Transverse colon (tissue), 4 donors: ENCODE measurements around the gene ADM2. TPM values are rescaled to one million over a fixed set of nuclear protein-coding genes. Genes with fewer than 3 reads are reported as not detected.

ENCODE experiments used
- DNase-seq: peaks from one replicate; pipeline ENCODE4 v3.0.0-alpha.2; 2019
- H3K27ac ChIP-seq, 4 donors: fragments of 200-600 bp; sonication (generic); 2 replicates each; pipeline ENCODE4 v1.5.1; 2016 to 2018; ENCODE audit warnings: inconsistent platforms in 4 of 4
- H3K27me3 ChIP-seq: fragments of 200-600 bp; sonication (generic); 2 replicates; pipeline ENCODE4 v1.5.1; 2017; ENCODE audit warnings: inconsistent platforms
- H3K36me3 ChIP-seq, 4 donors: fragments of 200-600 bp; sonication (generic); 2 replicates each; pipeline ENCODE4 v1.5.1; 2017 to 2019; ENCODE audit warnings: inconsistent platforms in 4 of 4
- H3K4me1 ChIP-seq, 4 donors: fragments of 200-600 bp; sonication (generic); 2 replicates each; pipeline ENCODE4 v1.5.1; 2017 to 2020; ENCODE audit warnings: inconsistent platforms in 4 of 4
- H3K4me3 ChIP-seq, 4 donors: fragments of 200-600 bp; sonication (generic); 1 replicate in 1 of 4; 2 replicates in 3 of 4; pipeline versions ENCODE4 v1.5.1 to v1.6.1; 2017 to 2019; ENCODE audit warnings: inconsistent platforms in 4 of 4
- H3K9me3 ChIP-seq, 2 donors: fragments of 200-600 bp; sonication (generic); 2 replicates each; pipeline ENCODE4 v1.5.1; 2017 to 2019; ENCODE audit warnings: inconsistent platforms in 2 of 2
- CTCF ChIP-seq, 5 experiments: fragments of 200-600 bp in 3 of 5; fragments of 450-650 bp in 2 of 5; sonication (generic) in 3 of 5; IDR thresholded peaks; 1 replicate in 2 of 5; 2 replicates in 3 of 5; pipeline ENCODE4 v1.5.1; 2016 to 2017; ENCODE audit warnings: antibody characterized with exemption in 5 of 5, inconsistent platforms in 3 of 5, mild to moderate bottlenecking in 2 of 5, moderate library complexity in 1 of 5
- EP300 ChIP-seq: sonication (generic); formaldehyde crosslinking; IDR thresholded peaks from one replicate; pipeline ENCODE4 v1.6.1; 2017; ENCODE audit warnings: antibody characterized with exemption, low read depth
- POLR2A ChIP-seq: fragments of 450-650 bp; IDR thresholded peaks from one replicate; pipeline ENCODE4 v1.6.1; 2016; ENCODE audit warnings: antibody characterized with exemption, mild to moderate bottlenecking, moderate library complexity
- POLR2AphosphoS5 ChIP-seq, 3 donors: sonication (generic); formaldehyde crosslinking; IDR thresholded peaks; one replicate each; pipeline ENCODE4 v1.6.1; 2016; ENCODE audit warnings: antibody characterized with exemption in 3 of 3
- WGBS, 2 donors: methylation state at CpG; one replicate each; pipeline ENCODE4 v1.1.5; 2018; ENCODE audit warnings: low coverage in 1 of 2; 5-methylcytosine and 5-hydroxymethylcytosine counted together
- in situ Hi-C, 4 donors: fragments of 200-750 bp; cut with MboI; loops; one replicate each; pipeline versions ENCODE4 v1.15.0 to v1.15.1; 2017; ENCODE audit warnings: low sequenced_read_pairs in 3 of 4, low pct_ligation_motif_present in 1 of 4, low pct_unique_long_range_greater_than_20kb in 1 of 4
- intact Hi-C: fragments of 100-400 bp; cut with DNase I; formaldehyde crosslinking; loops from one replicate; pipeline ENCODE4 v1.15.1; 2023; ENCODE audit warnings: low total_unique reads
- total RNA-seq, 4 donors: library from RNA; depleted of rRNA; stranded (reverse); fragments of >200 nt; gene quantifications; one replicate each; pipeline ENCODE4 v1.1.0, GENCODE V29; 2016

Gene ADM2
- total RNA-seq, 4 donors from 2014 or later: 0.75 to 5.4 (median 1.2) TPM

- Histone ChIP-seq H3K9me3 (no peaks in the 10 kb centered on the region), H3K4me1 (peaks cover 8 to 28% (median 19%) of the 10 kb centered on the region in 4 donors), H3K27ac (no peak overlapping the region), H3K36me3 (peaks cover 0 to 4% (median 0%) of the 10 kb centered on the region in 4 donors), H3K4me3 (no peak overlapping the region), H3K27me3 (no peaks in the 10 kb centered on the region)
- DNase-seq: no peak
- TF ChIP-seq EP300 (no peak), CTCF (IDR thresholded peaks at IDR 0.05) (no peak), POLR2AphosphoS5 (IDR thresholded peaks at IDR 0.05) (no peak), POLR2A (no peak)
- in situ Hi-C loops: no loop called here
- intact Hi-C loops: no loop called here
- WGBS, 2 donors: 87% methylated on average over 6 of the region's 6 CpGs; no CpG with 5 or more reads in 1 of the 2 donors
Measured at GRCh38 chr22:50502096-50502495, 20.8 kb downstream of the ADM2 start.

- Histone ChIP-seq H3K27me3 (no peaks in the 10 kb centered on the region), H3K36me3 (peaks cover 0 to 4% (median 0%) of the 10 kb centered on the region in 4 donors), H3K4me1 (peaks cover 8 to 23% (median 15%) of the 10 kb centered on the region in 4 donors), H3K27ac (no peak overlapping the region), H3K9me3 (no peaks in the 10 kb centered on the region), H3K4me3 (no peak overlapping the region)
- no peak for DNase-seq
- TF ChIP-seq CTCF (IDR thresholded peaks at IDR 0.05) (no peak), POLR2AphosphoS5 (IDR thresholded peaks at IDR 0.05) (no peak), POLR2A (no peak), EP300 (no peak)
- in situ Hi-C loops (no loop called here), intact Hi-C loops (no loop called here)
- WGBS, 2 donors: 85% methylated on average over 15 of the region's 24 CpGs; no CpG with 5 or more reads in 1 of the 2 donors
Measured at GRCh38 chr22:50502628-50503474, 21.5 kb downstream of the ADM2 start.

GRCh38 chr22:50503475-50504145, 22.3 kb downstream of the ADM2 start:
- TF ChIP-seq POLR2A (no peak), CTCF (IDR thresholded peaks at IDR 0.05) (no peak), EP300 (no peak), POLR2AphosphoS5 (IDR thresholded peaks at IDR 0.05) (no peak)
- Histone ChIP-seq H3K4me1 (peaks cover 8 to 21% (median 12%) of the 10 kb centered on the region in 4 donors), H3K27me3 (no peaks in the 10 kb centered on the region), H3K36me3 (peaks cover 0 to 4% (median 0%) of the 10 kb centered on the region in 4 donors), H3K9me3 (no peaks in the 10 kb centered on the region), H3K27ac (no peak overlapping the region), H3K4me3 (no peak overlapping the region)
- 97% methylated on average over 20 of the region's 26 CpGs; no CpG with 5 or more reads in 1 of the 2 donors for WGBS, 2 donors
- in situ Hi-C loops: no loop called here
- DNase-seq: no peak
- intact Hi-C loops: no loop called here
